Measurements from ENCODE around the gene PHACTR4. TPM values are rescaled to one million over a fixed set of nuclear protein-coding genes. Genes with fewer than 3 reads are reported as not detected.
"Not testable (repeated sequence)": the region's sequence is repeated elsewhere in the genome, so short reads cannot be mapped to it uniquely, and the experiment has no call there.

Gene PHACTR4
- total RNA-seq, 2 donors from 2014 or later: 29.7 to 33.7 TPM

DNA sequence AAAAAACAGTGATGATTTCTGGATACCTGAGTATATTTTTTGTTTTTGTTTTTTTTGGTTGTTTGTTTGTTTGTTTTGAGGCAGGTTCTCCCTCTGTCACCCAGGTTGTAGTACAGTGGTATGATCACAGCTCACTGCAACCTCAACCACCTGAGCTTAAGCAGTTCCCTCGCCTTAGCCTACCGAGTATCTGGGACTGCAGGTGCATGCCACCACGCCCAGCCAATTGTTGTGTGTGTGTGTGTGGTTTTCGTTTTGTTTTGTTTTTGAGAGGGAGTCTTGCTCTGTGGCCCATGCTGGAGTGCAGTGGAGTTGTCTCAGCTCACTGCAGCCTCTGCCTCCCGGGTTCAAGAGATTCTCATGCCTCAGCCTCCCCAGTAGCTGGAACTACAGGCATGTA is 81.0 kb downstream of the PHACTR4 start:
- no peaks in the 10 kb centered on the region for H3K27me3 Mint-ChIP-seq (ENCODE audit: low read depth)
- ATAC-seq (replicated peaks in 1 of 2) (no peak), DNase-seq (no peak)
- no peaks in the 10 kb centered on the region for H3K36me3 Mint-ChIP-seq (ENCODE audit: insufficient read depth in 2 of 2)
- H3K9me3 Mint-ChIP-seq: no peaks in the 10 kb centered on the region
- peaks cover 29% of the 10 kb centered on the region for H3K4me1 Mint-ChIP-seq (ENCODE audit: low read depth)
- no peak overlapping the region for H3K27ac Mint-ChIP-seq
- no peak overlapping the region for H3K4me3 Mint-ChIP-seq

DNA sequence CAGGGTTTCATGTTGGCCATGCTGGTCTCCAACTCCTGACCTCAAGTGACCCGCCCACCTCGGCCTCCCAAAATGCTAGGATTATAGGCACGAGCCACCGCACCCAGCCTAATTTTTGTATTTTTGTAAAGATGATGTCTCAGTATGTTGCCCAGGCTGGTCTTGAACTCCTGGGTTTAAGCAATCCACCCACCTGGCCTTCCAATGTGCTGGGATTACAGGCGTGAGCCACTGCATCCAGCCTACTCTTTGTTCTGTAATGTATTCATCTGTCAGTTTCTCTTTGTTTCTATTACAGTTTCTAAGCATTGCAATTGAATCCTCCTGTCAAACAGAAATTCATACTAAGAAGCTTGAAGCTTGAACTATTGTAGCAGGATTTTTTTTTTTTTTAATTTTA is 81.5 kb downstream of the PHACTR4 start:
- Mint-ChIP-seq H3K4me3 (no peak overlapping the region), H3K9me3 (no peaks in the 10 kb centered on the region), H3K36me3 (ENCODE audit: insufficient read depth in 2 of 2) (no peaks in the 10 kb centered on the region), H3K27me3 (ENCODE audit: low read depth) (no peaks in the 10 kb centered on the region), H3K4me1 (ENCODE audit: low read depth) (peaks cover 34% of the 10 kb centered on the region), H3K27ac (no peak overlapping the region)
- DNase-seq (no peak), ATAC-seq (replicated peaks in 1 of 2) (no peak)

DNA sequence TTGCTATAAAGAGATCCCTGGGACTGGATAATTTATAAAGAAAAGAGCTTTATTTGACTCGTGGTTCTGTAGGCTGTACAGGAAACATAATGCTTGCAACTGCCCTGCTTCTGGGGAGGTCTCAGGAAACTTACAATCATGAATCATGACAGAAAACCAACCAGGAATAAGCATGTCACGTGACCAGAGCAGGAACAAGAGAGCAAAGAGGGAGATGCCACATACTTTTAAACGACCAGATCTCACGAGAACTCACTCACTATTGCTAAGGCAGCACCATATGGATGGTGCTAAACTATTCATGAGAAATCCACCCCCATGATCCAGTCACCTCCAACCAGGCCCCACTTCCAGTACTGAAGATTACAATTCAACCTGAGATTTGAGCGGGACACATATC is 86.5 kb downstream of the PHACTR4 start:
- DNase-seq: peak in 1 of 2 donors; percentile 4
- no peaks in the 10 kb centered on the region for H3K27me3 Mint-ChIP-seq (ENCODE audit: low read depth)

DNA sequence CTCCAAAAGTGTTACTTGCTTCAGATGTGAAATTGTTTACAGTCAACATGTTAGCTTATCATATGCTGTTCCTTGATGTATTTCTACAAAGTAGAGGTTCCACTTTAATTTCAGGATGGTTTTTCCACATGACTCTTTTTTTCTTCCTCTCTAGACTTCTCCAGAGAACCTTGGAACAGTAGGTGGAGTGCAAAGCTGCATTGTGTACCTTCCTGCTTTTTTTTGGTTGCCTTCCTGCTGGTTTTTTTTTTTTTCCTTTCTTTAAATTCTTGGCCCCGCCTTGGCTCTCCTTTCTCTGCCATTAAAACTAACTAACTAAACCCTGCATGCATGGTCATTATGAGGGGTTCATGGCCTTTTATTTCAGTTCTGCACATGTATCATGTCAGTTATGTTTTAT is 88.1 kb downstream of the PHACTR4 start:
- no peak overlapping the region for H3K27ac Mint-ChIP-seq

More for the DNA sequence above, 86.5 kb downstream of the PHACTR4 start:
- ATAC-seq (replicated peaks in 1 of 2): peak; percentile 55 to 60
- Mint-ChIP-seq H3K27ac (peak overlapping the region; percentile 3), H3K36me3 (ENCODE audit: insufficient read depth in 2 of 2) (peaks cover 0 to 6% of the 10 kb centered on the region in 2 donors), H3K4me3 (peak overlapping the region in 1 of 2 donors; percentile 18), H3K4me1 (ENCODE audit: low read depth) (peaks cover 17% of the 10 kb centered on the region), H3K9me3 (no peaks in the 10 kb centered on the region)

GRCh38 chr1:28458237-28459228 is 89.0 kb downstream of the PHACTR4 start:
- H3K36me3 Mint-ChIP-seq (ENCODE audit: insufficient read depth in 2 of 2): peaks cover 0 to 6% of the 10 kb centered on the region in 2 donors
- no peak overlapping the region for H3K4me3 Mint-ChIP-seq
- no peak overlapping the region for H3K27ac Mint-ChIP-seq
- H3K9me3 Mint-ChIP-seq: no peaks in the 10 kb centered on the region
- H3K4me1 Mint-ChIP-seq (ENCODE audit: low read depth): peaks cover 28% of the 10 kb centered on the region
- DNase-seq (no peak), ATAC-seq (replicated peaks in 1 of 2) (no peak)
- H3K27me3 Mint-ChIP-seq (ENCODE audit: low read depth): no peaks in the 10 kb centered on the region

More for the DNA sequence above, 88.1 kb downstream of the PHACTR4 start:
- H3K4me3 Mint-ChIP-seq: no peak overlapping the region
- no peaks in the 10 kb centered on the region for H3K27me3 Mint-ChIP-seq (ENCODE audit: low read depth)
- peaks cover 0 to 6% of the 10 kb centered on the region in 2 donors for H3K36me3 Mint-ChIP-seq (ENCODE audit: insufficient read depth in 2 of 2)
- DNase-seq (no peak), ATAC-seq (replicated peaks in 1 of 2) (no peak)
- peaks cover 27% of the 10 kb centered on the region for H3K4me1 Mint-ChIP-seq (ENCODE audit: low read depth)
- no peaks in the 10 kb centered on the region for H3K9me3 Mint-ChIP-seq

DNA sequence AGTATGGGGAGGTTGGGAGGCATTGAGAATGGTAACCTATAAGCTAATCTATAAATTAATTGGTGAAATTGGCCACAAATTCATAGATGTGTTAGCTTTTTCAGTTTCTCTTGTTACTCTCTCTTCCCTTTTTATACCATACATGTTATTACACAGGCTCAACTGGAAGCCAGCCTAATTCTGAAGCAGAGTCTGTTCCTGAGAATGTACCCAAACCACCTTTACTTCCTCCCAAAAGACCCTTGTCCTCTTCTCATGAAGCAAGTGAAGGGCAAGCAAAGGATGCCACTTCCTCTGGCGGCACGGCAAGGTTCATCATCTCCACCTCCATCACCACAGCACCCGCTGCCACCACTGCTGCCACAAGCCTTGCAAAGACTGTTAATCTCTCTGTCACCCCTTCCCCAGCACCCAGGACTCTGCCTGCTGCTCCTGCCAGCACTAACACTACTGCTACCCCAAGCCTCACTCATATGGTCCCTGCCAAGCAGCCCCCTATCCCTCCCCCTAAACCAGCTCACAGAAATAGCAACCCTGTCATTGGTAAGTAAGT is 96.8 kb downstream of the PHACTR4 start:
- H3K9me3 Mint-ChIP-seq: no peaks in the 10 kb centered on the region
- peaks cover 18% of the 10 kb centered on the region for H3K4me1 Mint-ChIP-seq (ENCODE audit: low read depth)
- DNase-seq (peak in 1 of 2 donors; percentile 9), ATAC-seq (replicated peaks in 1 of 2) (peak; percentile 45 to 52)
- peaks cover 1 to 5% of the 10 kb centered on the region in 2 donors for H3K36me3 Mint-ChIP-seq (ENCODE audit: insufficient read depth in 2 of 2)
- H3K27ac Mint-ChIP-seq: peak overlapping the region; percentile 1
- no peaks in the 10 kb centered on the region for H3K27me3 Mint-ChIP-seq (ENCODE audit: low read depth)
- no peak overlapping the region for H3K4me3 Mint-ChIP-seq

- DNase-seq (no peak), ATAC-seq (replicated peaks in 1 of 2) (no peak)
- Mint-ChIP-seq H3K27ac (no peak overlapping the region), H3K27me3 (ENCODE audit: low read depth) (no peaks in the 10 kb centered on the region), H3K9me3 (no peaks in the 10 kb centered on the region), H3K36me3 (ENCODE audit: insufficient read depth in 2 of 2) (peaks cover 1 to 8% of the 10 kb centered on the region in 2 donors), H3K4me1 (ENCODE audit: low read depth) (peaks cover 11% of the 10 kb centered on the region), H3K4me3 (no peak overlapping the region)
Measured at GRCh38 chr1:28470146-28470545, 100.6 kb downstream of the PHACTR4 start.

DNA sequence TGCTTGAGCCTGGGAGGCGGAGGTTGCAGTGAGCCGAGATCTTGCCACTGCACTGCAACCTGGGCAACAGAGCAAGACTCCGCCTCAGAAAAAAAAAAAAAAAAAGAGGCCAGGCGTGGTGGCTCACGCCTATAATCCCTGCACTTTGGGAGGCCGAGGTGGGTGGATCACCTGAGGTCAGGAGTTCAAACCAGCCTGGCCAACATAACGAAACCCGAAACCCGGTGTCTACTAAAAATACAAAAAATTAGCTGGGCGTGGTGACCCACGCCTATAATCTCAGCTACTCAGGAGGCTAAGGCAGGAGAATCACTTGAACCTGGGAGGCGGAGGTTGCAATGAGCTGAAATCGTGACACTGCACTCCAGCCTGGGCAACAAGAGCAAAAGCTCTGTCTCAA is 110.0 kb downstream of the PHACTR4 start:
- not testable (repeated sequence) for ATAC-seq (replicated peaks in 1 of 2); H3K27ac Mint-ChIP-seq; H3K9me3 Mint-ChIP-seq; H3K4me3 Mint-ChIP-seq; DNase-seq; H3K4me1 Mint-ChIP-seq (ENCODE audit: low read depth); H3K27me3 Mint-ChIP-seq (ENCODE audit: low read depth)
- peaks cover 5 to 12% of the 10 kb centered on the region in 2 donors for H3K36me3 Mint-ChIP-seq (ENCODE audit: insufficient read depth in 2 of 2)

DNA sequence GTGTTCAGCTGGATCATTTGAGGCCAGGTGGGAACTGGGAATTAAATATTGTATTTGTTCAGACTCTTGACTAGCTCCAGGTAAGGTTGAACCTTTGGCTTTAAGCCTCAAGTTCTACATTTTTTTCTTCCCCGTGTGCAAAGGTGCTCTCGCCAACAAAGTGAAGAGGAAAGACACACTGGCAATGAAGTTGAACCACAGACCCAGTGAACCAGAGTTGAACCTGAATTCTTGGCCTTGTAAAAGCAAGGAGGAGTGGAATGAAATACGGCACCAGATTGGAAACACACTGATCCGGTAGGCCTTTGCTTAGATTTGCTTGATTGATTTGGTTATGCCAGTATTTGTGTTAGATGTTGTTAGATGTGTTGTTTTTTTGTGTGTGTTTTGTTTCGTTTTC is 110.8 kb downstream of the PHACTR4 start:
- Mint-ChIP-seq H3K4me1 (ENCODE audit: low read depth) (no peaks in the 10 kb centered on the region), H3K9me3 (no peaks in the 10 kb centered on the region), H3K4me3 (no peak overlapping the region), H3K27ac (no peak overlapping the region), H3K27me3 (ENCODE audit: low read depth) (no peaks in the 10 kb centered on the region), H3K36me3 (ENCODE audit: insufficient read depth in 2 of 2) (peaks cover 5 to 12% of the 10 kb centered on the region in 2 donors)
- no peak for DNase-seq
- no peak for ATAC-seq (replicated peaks in 1 of 2)

GRCh38 chr1:28482138-28482537 is 112.6 kb downstream of the PHACTR4 start:
- Mint-ChIP-seq H3K36me3 (ENCODE audit: insufficient read depth in 2 of 2) (peaks cover 3 to 10% of the 10 kb centered on the region in 2 donors), H3K9me3 (no peaks in the 10 kb centered on the region), H3K27me3 (ENCODE audit: low read depth) (no peaks in the 10 kb centered on the region), H3K27ac (no peak overlapping the region), H3K4me1 (ENCODE audit: low read depth) (no peaks in the 10 kb centered on the region), H3K4me3 (no peak overlapping the region)
- no peak for DNase-seq
- no peak for ATAC-seq (replicated peaks in 1 of 2)

DNA sequence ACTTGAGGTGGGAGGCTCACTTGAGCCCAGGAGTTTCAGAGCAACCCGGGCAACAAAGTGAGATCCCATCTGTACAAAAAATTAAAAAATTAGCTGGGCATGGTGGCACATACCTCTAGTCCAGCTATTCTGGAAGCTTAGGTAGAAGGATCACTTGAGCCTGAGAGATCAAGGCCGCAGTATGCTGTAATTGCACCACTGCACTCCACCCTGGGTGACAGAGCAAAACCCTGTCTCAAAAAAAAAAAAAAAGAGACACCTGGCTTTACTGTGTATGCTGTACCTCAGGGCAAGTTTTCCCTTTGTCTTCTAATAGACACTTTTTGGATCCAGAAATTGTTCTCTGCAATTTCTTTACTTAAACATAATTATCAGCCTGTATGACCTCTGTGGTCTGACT is 113.2 kb downstream of the PHACTR4 start:
- no peaks in the 10 kb centered on the region for H3K27me3 Mint-ChIP-seq (ENCODE audit: low read depth)
- no peaks in the 10 kb centered on the region for H3K4me1 Mint-ChIP-seq (ENCODE audit: low read depth)

GRCh38 chr1:28494737-28495136 is 125.2 kb downstream of the PHACTR4 start:
- H3K36me3 Mint-ChIP-seq (ENCODE audit: insufficient read depth in 2 of 2): peaks cover 0 to 6% of the 10 kb centered on the region in 2 donors
- no peaks in the 10 kb centered on the region for H3K9me3 Mint-ChIP-seq
- H3K27ac Mint-ChIP-seq: peak overlapping the region; percentile 1
- ATAC-seq (replicated peaks in 1 of 2): no peak
- no peaks in the 10 kb centered on the region for H3K4me1 Mint-ChIP-seq (ENCODE audit: low read depth)
- no peaks in the 10 kb centered on the region for H3K27me3 Mint-ChIP-seq (ENCODE audit: low read depth)
- no peak overlapping the region for H3K4me3 Mint-ChIP-seq
- no peak for DNase-seq

More for the DNA sequence above, 113.2 kb downstream of the PHACTR4 start:
- DNase-seq (no peak), ATAC-seq (replicated peaks in 1 of 2) (no peak)
- no peak overlapping the region for H3K27ac Mint-ChIP-seq
- H3K9me3 Mint-ChIP-seq: no peaks in the 10 kb centered on the region
- H3K4me3 Mint-ChIP-seq: no peak overlapping the region
- peaks cover 3 to 8% of the 10 kb centered on the region in 2 donors for H3K36me3 Mint-ChIP-seq (ENCODE audit: insufficient read depth in 2 of 2)

- no peaks in the 10 kb centered on the region for H3K9me3 Mint-ChIP-seq
- DNase-seq (no peak), ATAC-seq (replicated peaks in 1 of 2) (no peak)
- H3K4me1 Mint-ChIP-seq (ENCODE audit: low read depth): peaks cover 9% of the 10 kb centered on the region
- H3K36me3 Mint-ChIP-seq (ENCODE audit: insufficient read depth in 2 of 2): peaks cover 0 to 3% of the 10 kb centered on the region in 2 donors
- H3K4me3 Mint-ChIP-seq: no peak overlapping the region
- H3K27ac Mint-ChIP-seq: no peak overlapping the region
- no peaks in the 10 kb centered on the region for H3K27me3 Mint-ChIP-seq (ENCODE audit: low read depth)
Measured at GRCh38 chr1:28499553-28499952, 130.0 kb downstream of the PHACTR4 start.
